B cell (primary cell): ENCODE data around the gene UCN2. TPM values are rescaled to one million over a fixed set of nuclear protein-coding genes. Genes with fewer than 3 reads are reported as not detected.

ENCODE experiments used
- ATAC-seq: fragments of 200-7000 bp; cut with Tn5 transposase; one replicate; pipeline ENCODE4 v1.10.0; 2021; ENCODE audit warnings: low read depth, mild to moderate bottlenecking, moderate number of reproducible peaks, moderate library complexity
- CTCF ChIA-PET: fragments of 350-600 bp; sonication (Branson Sonifier 250); formaldehyde crosslinking; loops from one replicate; lab custom pipeline; 2021; ENCODE audit warnings: antibody characterized with exemption, inconsistent platforms; lab: Charles Lee
- POLR2A ChIA-PET: fragments of 350-600 bp; sonication (Branson Sonifier 250); formaldehyde crosslinking; loops from one replicate; lab custom pipeline; 2021; ENCODE audit warnings: antibody characterized with exemption; lab: Charles Lee
- DNase-seq: peaks from one replicate; pipeline ENCODE4 v3.0.0; 2013
- H2AFZ ChIP-seq: 2 replicates; pipeline ENCODE4 v1.6.1; 2012; ENCODE audit warnings: mild to moderate bottlenecking, low read depth, low read length; ENCODE audit not compliant: insufficient read depth, poor library complexity, severe bottlenecking
- H3K27ac ChIP-seq, 2 donors: 1 replicate in 1 of 2; 2 replicates in 1 of 2; pipeline ENCODE4 v1.5.1; 2012 to 2013; ENCODE audit warnings: low read length in 2 of 2, mild to moderate bottlenecking in 2 of 2, moderate library complexity in 1 of 2
- H3K27me3 ChIP-seq, 4 experiments: fragments of 200-600 bp in 1 of 4; sonication (generic) in 1 of 4; replicated peaks in 1 of 4; 1 replicate in 2 of 4; 2 replicates in 2 of 4; pipeline versions ENCODE4 v1.6.1 to v1.7.0; 2013 to 2016; ENCODE audit warnings: low read length in 3 of 4, mild to moderate bottlenecking in 2 of 4, mixed read lengths in 1 of 4, moderate library complexity in 1 of 4; ENCODE audit not compliant: insufficient read depth in 4 of 4, control insufficient read depth in 3 of 4; ENCODE audit errors: control extremely low read depth in 1 of 4
- H3K36me3 ChIP-seq, 2 experiments: replicated peaks in 1 of 2; 1 replicate in 1 of 2; 2 replicates in 1 of 2; pipeline versions ENCODE4 v1.6.1 to v1.7.1; 2013; ENCODE audit warnings: low read length in 1 of 2; ENCODE audit not compliant: insufficient read depth in 2 of 2, control insufficient read depth in 1 of 2; ENCODE audit errors: control extremely low read depth in 1 of 2, extremely low read depth in 1 of 2
- H3K4me1 ChIP-seq, 2 donors: fragments of 200-600 bp in 1 of 2; sonication (generic) in 1 of 2; 1 replicate in 1 of 2; 2 replicates in 1 of 2; pipeline versions ENCODE4 v1.5.1 to v1.6.1; 2013 to 2017; ENCODE audit warnings: low read length in 2 of 2; ENCODE audit not compliant: control insufficient read depth in 2 of 2, insufficient read depth in 2 of 2
- H3K4me2 ChIP-seq: replicated peaks from 2 replicates; pipeline ENCODE3; 2012; ENCODE audit warnings: mild to moderate bottlenecking, low read depth, low read length; ENCODE audit not compliant: poor library complexity, severe bottlenecking
- H3K4me3 ChIP-seq, 5 experiments: fragments of 200-600 bp in 1 of 5; sonication (generic) in 1 of 5; 1 replicate in 3 of 5; 2 replicates in 2 of 5; pipeline versions ENCODE4 v1.5.1 to v1.7.0; 2011 to 2016; ENCODE audit warnings: low read length in 4 of 5, mild to moderate bottlenecking in 4 of 5, low read depth in 2 of 5, control low read depth in 1 of 5, moderate library complexity in 1 of 5; ENCODE audit not compliant: insufficient read depth in 1 of 5; ENCODE audit errors: control extremely low read depth in 1 of 5, extremely low read depth in 1 of 5
- H3K79me2 ChIP-seq: fragments of 200-600 bp; sonication (generic); one replicate; pipeline ENCODE4 v1.6.0; 2016; ENCODE audit warnings: low read length; ENCODE audit not compliant: control insufficient read depth, insufficient read depth
- H3K9ac ChIP-seq: fragments of 200-600 bp; sonication (generic); 2 replicates; pipeline ENCODE4 v1.6.1; 2017; ENCODE audit warnings: mild to moderate bottlenecking, low read length, moderate library complexity
- H3K9me3 ChIP-seq, 3 donors: one replicate each; pipeline versions ENCODE4 v1.6.1 to v1.7.1; 2013; ENCODE audit warnings: low read length in 2 of 3; ENCODE audit not compliant: control insufficient read depth in 2 of 3, insufficient read depth in 1 of 3; ENCODE audit errors: control extremely low read depth in 1 of 3
- H4K20me1 ChIP-seq: 2 replicates; pipeline ENCODE4 v1.6.0; 2012; ENCODE audit warnings: mild to moderate bottlenecking, low read length; ENCODE audit not compliant: insufficient read depth, control insufficient read depth, poor library complexity, severe bottlenecking
- H3K27ac Mint-ChIP-seq: one replicate; pipeline ENCODE4 v1.8.0; 2021; ENCODE audit warnings: mixed read lengths
- H3K27me3 Mint-ChIP-seq: one replicate; pipeline ENCODE4 v1.8.0; 2021; ENCODE audit warnings: mixed read lengths
- H3K4me1 Mint-ChIP-seq: one replicate; pipeline ENCODE4 v1.8.0; 2021; ENCODE audit warnings: mixed read lengths
- H3K4me3 Mint-ChIP-seq: one replicate; pipeline ENCODE4 v1.8.0; 2021; ENCODE audit warnings: mixed read lengths
- H3K9me3 Mint-ChIP-seq: one replicate; pipeline ENCODE4 v1.8.0; 2022; ENCODE audit warnings: mixed read lengths; ENCODE audit not compliant: insufficient read depth
- CTCF ChIP-seq: fragments of 200-600 bp; IDR thresholded peaks from one replicate; pipeline ENCODE4 v1.8.0; 2022; ENCODE audit warnings: antibody characterized with exemption, mild to moderate bottlenecking
- EZH2 ChIP-seq: IDR thresholded peaks from 2 replicates; pipeline ENCODE4 v1.6.1; 2012; ENCODE audit warnings: borderline replicate concordance, low read depth, mild to moderate bottlenecking, moderate library complexity, low read length; ENCODE audit not compliant: insufficient read depth, poor library complexity, severe bottlenecking
- WGBS: methylation state at CpG from one replicate; pipeline ENCODE4 v1.1.5; 2013; ENCODE audit warnings: missing lambda C conversion rate; ENCODE audit not compliant: insufficient coverage; 5-methylcytosine and 5-hydroxymethylcytosine counted together
- intact Hi-C: fragments of 100-400 bp; cut with micrococcal nuclease; formaldehyde crosslinking; loops from one replicate; pipeline ENCODE4 v1.10.0; 2022
- polyA plus RNA-seq: library from polyadenylated mRNA; depleted of rRNA; stranded (reverse); fragments of >200 nt; gene quantifications from 2 replicates; pipeline ENCODE4 v1.2.3, GENCODE V29; 2012
- total RNA-seq, 2 donors: library from RNA; stranded (reverse); fragments of 120-200 nt in 1 of 2; gene quantifications; 1 replicate in 1 of 2; 2 replicates in 1 of 2; pipeline versions ENCODE4 v1.2.3 to v1.2.4, GENCODE V29; 2013 to 2022

The UCN2 gene
- total and polyA plus RNA-seq, 2 donors (not counting 1 experiment from before 2014, with no cell fraction given) = not detected

- Histone ChIP-seq H3K4me1 (no peaks in the 10 kb centered on the region), H3K79me2 (no peaks in the 10 kb centered on the region), H3K9ac (no peak overlapping the region), H3K4me2 (no peak overlapping the region), H3K4me3 (no peak overlapping the region), H2AFZ (no peak overlapping the region), H3K27ac (no peak overlapping the region), H4K20me1 (no peaks in the 10 kb centered on the region), H3K27me3 (no peaks in the 10 kb centered on the region), H3K36me3 (no peaks in the 10 kb centered on the region), H3K9me3 (no peaks in the 10 kb centered on the region)
- H3K27ac Mint-ChIP-seq = no peak overlapping the region
- WGBS = 92% methylated on average over 10 of the region's 10 CpGs
- no peaks in the 10 kb centered on the region for H3K9me3 Mint-ChIP-seq
- intact Hi-C loops = no loop called here
- no peak for TF ChIP-seq CTCF
- TF ChIP-seq EZH2 = no peak
- ChIA-PET POLR2A (no interaction called here), CTCF (no interaction called here)
- ATAC-seq (no peak), DNase-seq (no peak)
- H3K27me3 Mint-ChIP-seq = no peaks in the 10 kb centered on the region
- no peaks in the 10 kb centered on the region for H3K4me1 Mint-ChIP-seq
- no peak overlapping the region for H3K4me3 Mint-ChIP-seq
Observed at GRCh38 chr3:48573973-48574585, 10.5 kb upstream of the UCN2 start.

GRCh38 chr3:48572517-48572916 is 8.9 kb upstream of the UCN2 start:
- DNase-seq = no peak
- TF ChIP-seq CTCF = no peak
- no peak for TF ChIP-seq EZH2
- ChIA-PET POLR2A (no interaction called here), CTCF (no interaction called here)
- H3K27ac ChIP-seq = no peak overlapping the region
- H3K4me3 Mint-ChIP-seq = no peak overlapping the region
- no peaks in the 10 kb centered on the region for H3K9me3 Mint-ChIP-seq
- no peaks in the 10 kb centered on the region for H4K20me1 ChIP-seq
- no peak overlapping the region for H2AFZ ChIP-seq
- WGBS = 91% methylated on average over 5 of the region's 7 CpGs
- H3K4me1 ChIP-seq = no peaks in the 10 kb centered on the region
- no peak for ATAC-seq
- no peaks in the 10 kb centered on the region for H3K36me3 ChIP-seq
- H3K27me3 Mint-ChIP-seq = no peaks in the 10 kb centered on the region
- no peaks in the 10 kb centered on the region for H3K9me3 ChIP-seq
- H3K4me3 ChIP-seq = no peak overlapping the region
- no peaks in the 10 kb centered on the region for H3K27me3 ChIP-seq
- H3K4me1 Mint-ChIP-seq = no peaks in the 10 kb centered on the region
- intact Hi-C loops = no loop called here
- H3K27ac Mint-ChIP-seq = no peak overlapping the region
- H3K9ac ChIP-seq = no peak overlapping the region
- no peak overlapping the region for H3K4me2 ChIP-seq
- H3K79me2 ChIP-seq = no peaks in the 10 kb centered on the region
